AG08395 (cell line): ENCODE data around the gene SRGAP3.

Source experiments
- DNase-seq: peaks from one replicate; pipeline ENCODE4 v3.0.0; 2012; ENCODE audit warnings: mixed read lengths, low spot score

SRGAP3 gene

DNA sequence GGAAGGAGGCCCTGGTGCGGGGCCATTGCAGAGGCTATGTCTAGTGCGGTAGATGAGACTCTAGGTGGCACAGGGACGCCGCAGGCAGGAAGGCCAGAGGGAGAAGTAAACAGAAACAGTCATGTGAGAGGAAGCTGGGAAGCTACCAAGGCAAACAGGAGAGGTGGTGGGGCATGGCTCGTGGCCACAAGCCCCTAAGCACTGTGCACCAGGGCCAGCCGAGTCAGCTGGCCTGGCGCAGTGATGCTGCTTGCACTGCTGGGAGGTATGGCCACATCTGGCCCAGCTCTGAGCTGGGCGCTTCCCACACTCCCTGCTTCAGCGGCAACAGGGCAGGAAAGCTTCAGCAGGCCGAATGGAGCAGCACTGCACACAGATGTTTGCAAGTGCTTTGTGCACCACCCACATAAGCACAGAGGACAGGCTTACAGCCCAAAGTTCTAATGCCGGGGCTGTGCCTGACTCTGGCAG, 76.6 kb downstream of the SRGAP3 start:
- DNase-seq: peak; percentile 34

DNA sequence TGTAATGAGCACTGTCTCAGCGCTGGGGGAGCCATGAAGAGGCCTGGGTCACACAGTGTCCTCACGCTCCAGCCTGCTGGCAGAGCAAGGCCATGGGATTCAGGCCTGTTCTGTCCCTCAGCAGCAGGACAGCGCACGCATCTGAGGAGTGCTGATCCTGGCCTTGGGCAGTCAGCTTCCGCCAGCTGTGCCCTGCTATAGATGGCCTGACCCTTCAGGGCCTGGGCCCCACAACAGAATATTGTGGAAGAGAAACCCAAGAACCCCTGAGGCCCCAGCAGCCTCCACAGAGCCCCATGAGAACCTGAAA, 78.6 kb downstream of the SRGAP3 start:
- no peak for DNase-seq

DNA sequence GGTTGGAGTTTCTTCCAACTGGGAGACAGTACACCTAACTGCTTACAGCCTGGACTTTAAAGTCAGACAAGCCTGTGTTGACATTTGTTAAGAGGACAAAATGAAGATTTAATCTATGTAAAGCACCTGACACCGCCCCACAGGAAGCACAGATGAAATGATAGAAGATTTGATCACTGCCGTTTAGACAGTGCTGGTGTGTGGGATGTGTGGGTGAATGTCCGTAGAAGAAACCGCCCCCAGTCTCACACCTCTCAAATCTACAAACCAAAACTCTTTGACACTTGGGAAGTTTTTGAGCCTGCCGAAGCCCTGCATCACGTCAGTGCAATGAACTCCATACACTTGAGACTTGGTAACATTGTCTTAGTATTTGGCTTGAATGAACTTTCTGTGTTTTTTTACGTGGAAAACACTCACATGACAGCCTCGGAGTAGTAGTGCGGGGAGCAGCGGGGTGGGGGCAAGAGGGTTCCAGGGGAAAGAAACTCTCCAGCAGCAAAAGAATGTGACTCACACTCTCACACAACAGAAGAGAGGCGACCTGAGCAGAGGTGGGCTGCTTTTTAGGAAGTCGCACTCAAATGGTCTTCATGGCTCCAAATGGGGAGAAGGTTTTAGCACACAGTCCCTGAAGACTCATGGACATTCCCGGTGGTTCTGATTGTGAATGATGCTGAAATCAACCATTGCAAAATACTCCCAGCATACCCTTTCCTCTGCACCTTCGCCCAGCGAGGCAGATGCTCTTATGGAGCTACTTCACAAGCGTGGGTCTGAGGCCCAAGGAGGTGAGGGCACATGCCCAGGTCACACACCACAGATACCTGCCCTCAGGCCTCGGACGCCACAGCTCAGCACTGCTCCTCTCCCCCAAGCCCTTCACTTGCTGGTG, 79.2 kb downstream of the SRGAP3 start:
- DNase-seq: no peak

DNA sequence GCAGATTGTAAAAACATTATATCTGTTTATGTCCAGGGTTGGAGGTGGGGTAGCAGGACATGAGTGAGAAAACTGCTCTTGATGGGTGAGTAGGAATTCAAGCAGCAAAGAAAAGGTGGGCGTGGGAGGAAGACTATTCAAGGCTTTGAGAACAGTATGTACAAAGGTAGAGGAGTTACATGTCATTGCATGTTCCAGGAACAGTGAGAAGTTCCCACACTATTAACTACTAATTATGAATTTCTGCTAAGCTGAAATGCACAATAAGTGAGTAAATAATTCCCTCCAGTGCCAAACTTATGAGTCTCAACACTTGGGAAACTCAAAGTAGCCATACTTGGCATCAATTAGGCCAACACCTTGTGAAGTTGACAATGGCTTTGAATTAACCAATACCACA, 80.1 kb downstream of the SRGAP3 start:
- no peak for DNase-seq

- DNase-seq: no peak
These were observed 81.2 kb downstream of the SRGAP3 start for GRCh38 chr3:9168241-9168741.

GRCh38 chr3:9167222-9167621, 82.2 kb downstream of the SRGAP3 start:
- DNase-seq: no peak

- DNase-seq: no peak
These were observed 84.0 kb downstream of the SRGAP3 start for GRCh38 chr3:9165421-9165820.

DNA sequence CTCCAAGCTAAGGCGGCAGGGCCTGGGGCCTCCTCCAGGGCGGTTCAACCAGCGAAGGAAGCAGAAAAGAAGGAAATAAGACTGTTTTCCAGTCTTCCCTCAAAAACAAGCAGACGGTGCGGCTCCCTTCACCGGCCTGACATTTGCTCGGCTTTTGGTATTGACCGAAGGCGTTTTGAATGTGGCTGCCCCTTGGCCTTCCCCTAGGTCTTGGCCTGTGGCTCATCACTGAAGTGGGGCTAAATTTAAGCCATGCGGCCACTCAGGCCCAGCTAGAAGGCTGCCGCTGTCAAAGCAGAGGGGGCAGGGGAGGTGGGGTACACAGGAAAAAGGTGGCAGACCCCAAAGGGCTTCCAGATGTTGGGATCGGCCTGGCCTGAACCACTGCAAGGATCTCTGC, 86.2 kb downstream of the SRGAP3 start:
- no peak for DNase-seq

GRCh38 chr3:9161811-9162210, 87.6 kb downstream of the SRGAP3 start:
- DNase-seq: no peak

DNA sequence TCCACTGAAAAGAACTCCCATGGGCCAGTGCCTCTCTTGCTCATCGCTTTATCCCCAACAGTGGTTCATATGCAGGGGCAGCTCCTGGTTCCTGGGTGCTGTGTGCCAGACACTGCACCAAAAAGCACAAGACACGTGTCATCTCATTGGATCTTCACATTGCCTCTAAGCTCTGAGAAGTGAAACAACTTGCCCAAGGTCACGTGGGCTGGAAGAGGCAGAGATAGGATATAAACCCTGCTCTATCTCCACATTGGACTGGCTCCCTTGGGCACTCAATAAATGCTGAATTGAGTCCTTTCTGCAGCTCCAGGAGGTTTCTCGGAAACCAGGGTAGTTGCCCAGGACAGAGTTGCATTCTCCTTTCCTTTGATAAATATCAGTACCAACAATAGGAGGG, 88.1 kb downstream of the SRGAP3 start:
- no peak for DNase-seq

DNA sequence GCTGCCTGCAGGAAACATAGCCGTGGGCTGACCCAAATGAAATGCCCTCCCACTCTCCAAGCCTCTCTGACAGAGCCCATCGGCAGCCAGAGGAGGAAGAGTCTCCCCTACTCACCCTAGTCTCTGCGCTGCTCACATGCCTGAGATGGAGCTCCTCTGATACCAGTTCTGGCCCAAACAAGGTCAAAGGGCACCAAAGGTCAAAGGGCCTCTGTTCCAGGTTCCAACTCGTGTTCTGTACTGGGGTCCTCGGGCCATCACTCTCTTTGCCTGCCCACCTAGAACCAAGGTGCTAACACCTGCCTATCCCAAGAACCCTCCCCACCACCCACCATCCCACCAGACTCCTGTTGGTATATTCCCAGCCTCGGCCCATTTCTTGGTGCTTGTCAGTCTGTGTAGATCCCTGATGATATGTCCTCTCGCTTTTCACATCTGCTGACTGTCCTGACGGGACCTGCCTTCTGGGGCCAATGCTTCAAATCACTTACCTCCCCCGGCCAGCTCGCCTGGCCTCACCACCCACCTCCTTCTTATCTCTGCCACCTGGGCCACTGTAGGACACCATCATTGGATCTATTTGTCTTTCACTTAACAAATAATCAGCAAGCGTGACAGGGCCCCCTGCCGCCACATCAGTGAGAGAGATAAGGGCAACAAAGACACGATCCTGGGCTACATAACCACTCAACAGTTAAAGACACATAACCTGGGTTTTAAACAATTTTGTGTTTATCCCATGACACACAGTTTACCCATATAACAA, 90.4 kb downstream of the SRGAP3 start:
- DNase-seq: no peak

GRCh38 chr3:9157651-9158362, 91.6 kb downstream of the SRGAP3 start:
- no peak for DNase-seq

DNA sequence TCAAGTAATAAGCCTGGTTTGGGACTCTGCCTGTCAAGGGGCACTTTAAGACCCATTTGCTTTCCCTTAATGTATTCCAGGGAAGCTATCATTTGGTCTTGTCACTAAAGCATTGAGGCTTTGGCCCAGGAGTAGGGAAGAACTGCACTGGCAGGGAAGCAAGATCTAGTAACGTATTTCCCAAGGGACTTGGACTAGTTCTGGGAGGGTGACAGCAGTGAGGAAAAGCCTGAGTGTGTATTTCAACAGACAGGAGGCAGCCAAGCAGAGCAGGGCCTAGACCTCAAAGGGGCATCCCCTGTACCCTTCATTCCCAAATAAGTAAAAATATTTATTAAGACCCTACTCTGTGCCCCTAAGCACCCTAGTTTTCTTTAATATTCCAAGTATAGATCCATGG, 92.8 kb downstream of the SRGAP3 start:
- no peak for DNase-seq

DNA sequence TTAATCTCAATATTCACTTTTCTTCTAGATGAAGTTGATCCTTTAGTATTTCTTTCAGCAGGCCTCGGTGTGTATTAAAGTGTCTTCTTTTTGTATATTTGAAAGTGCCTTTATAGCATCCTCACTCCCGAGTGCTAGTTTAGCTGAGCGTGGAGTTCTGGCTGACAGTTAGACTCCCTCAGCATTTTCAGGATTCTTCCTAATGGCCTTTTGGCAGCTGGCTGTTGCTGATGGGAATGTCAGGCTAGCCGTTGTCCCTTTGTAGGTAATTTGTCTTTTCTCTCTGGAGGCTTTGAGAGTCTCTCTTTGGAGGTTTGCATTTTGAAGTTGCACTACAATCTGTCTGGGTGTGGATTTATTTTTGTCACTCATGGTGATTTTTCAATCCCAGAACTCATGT, 94.4 kb downstream of the SRGAP3 start:
- DNase-seq: no peak

GRCh38 chr3:9153904-9154619, 95.4 kb downstream of the SRGAP3 start:
- DNase-seq: peak; percentile 86

DNA sequence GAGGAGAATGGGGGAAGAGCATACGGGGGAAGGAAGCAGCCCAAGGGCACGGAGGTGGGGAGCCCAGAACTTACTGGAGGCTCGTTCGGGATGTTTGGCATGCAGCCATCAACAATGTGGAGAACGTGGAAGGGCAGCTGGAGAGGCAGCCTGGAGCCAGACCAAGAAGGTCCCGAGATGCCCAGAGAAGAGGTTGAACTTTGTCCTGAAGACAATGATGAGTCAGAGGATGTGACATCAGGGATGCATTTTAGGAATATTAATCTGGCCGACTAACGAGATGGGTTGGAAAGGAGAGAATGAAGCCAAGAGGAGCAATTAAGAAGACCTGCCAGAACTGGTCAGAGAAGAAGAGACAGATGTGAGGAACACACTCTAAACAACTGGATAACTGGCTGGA, 98.2 kb downstream of the SRGAP3 start:
- DNase-seq: peak; percentile 15

DNA sequence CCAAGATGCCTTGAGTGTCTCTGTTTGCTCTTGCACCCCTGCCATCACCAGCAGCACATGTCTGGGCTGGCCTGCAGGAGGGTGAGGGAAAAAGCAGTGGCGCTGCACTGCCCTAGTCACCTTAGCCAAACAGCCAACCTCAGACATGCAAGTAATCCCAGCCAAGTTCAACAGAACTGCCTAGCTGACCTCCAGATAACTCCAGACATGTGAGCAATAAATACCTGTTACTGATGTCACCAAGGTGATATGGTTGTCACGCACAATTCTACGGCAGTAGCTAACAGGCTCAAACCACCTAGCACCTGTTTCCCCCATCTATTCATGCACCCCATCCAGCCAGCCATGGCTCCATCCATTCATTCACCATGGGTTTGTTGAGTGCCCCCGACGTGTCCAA, 99.9 kb downstream of the SRGAP3 start:
- DNase-seq: no peak

- no peak for DNase-seq
These were observed 101.6 kb downstream of the SRGAP3 start for GRCh38 chr3:9147896-9148266.

- no peak for DNase-seq
These were observed 102.1 kb downstream of the SRGAP3 start for GRCh38 chr3:9147215-9147895.

DNA sequence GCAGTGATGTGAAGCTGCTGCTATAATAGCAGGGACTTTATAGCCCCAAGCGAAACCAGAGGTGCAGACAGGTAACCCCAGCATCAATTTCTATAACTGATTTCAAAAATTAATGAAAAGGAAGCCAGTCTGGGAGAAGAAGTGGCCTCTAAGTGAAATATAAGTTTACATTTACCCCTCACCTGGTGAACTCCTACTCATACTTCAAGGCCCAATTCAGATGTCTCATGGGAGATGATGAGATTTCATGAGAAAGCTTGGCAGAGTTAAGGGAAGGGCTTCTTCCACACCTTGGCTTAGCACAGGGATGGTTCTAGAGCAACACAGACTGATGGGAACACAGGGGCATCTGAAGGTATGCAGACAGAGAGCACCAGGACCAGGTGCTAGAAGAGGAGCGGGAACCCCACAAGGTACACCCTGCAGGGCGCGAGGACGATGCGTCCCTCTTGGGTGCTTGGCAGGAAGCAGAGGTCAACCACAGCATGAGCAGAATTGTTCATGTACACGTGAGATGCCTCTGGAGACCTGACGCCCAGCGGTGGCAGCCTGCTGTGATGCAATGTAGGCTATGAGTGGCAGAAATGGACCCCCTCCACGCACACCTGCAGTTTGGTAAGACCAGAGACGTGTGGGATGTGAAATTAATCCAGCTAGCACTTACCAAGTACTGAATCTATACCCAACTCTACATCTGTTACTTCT, 102.9 kb downstream of the SRGAP3 start:
- DNase-seq: no peak

DNA sequence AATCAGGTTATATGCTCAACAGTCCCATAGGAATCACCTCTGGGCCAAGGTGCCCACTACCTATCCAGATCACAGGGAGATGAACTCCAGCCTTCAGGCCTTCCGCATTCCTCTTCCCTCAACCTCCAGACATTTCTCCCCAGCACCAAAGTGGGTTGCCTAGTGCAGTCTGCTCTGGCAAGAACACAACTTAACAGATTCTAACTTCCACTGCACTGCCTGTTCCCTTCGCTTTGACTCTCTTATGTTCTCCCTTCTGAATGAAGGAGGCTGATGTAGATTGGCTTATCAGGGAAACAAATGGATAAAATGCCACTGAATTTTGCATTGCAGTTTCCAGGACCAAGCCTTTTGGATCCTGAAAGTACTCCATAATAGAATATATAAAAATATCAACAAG, 106.3 kb downstream of the SRGAP3 start:
- no peak for DNase-seq
